ENCODE measurements around the gene ECEL1. TPM values are rescaled to one million over a fixed set of nuclear protein-coding genes. Genes with fewer than 3 reads are reported as not detected.
A peak's percentile ranks its signal among the peaks of the same experiment; 100 is the strongest.
"Not testable (repeated sequence)": the region's sequence is repeated elsewhere in the genome, so short reads cannot be mapped to it uniquely, and the experiment has no call there.

Gene ECEL1
- total and polyA plus RNA-seq, 7 donors: 0.32 to 1.8 (median 0.55) TPM

DNA sequence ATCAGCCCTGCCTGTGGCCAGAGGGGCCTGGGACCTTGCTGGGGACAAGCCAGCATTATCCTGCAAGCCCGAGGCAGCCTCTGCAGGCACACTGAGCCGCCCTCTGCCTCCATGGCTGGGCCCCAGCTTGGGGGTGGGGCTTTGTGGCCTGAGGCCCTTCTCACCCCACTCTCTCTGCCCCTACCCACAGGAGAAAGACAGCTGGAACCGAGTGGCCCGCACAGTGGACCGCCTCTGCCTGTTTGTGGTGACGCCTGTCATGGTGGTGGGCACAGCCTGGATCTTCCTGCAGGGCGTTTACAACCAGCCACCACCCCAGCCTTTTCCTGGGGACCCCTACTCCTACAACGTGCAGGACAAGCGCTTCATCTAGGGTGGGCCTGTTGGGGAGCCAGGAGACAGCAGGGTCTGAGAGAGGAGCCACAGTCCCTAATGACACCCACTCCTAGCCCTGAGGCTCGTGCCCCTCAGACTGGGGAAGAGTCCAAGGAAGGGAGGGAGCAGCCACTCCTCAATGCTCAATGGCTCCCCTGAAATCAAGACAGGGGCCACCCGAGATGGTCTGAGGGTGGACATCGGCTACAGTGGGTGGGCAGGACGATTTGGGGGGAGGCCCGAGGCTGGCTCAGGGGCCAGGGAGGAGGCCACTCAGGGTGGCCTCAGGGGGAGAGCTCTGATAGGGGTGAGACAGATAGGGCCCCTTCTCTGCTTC is 47.5 kb upstream of the ECEL1 start:
- 76 to 82% (median 81%) methylated on average over 14 of the region's 14 CpGs for WGBS, 3 donors
- no peak for ATAC-seq
- DNase-seq: peak in 1 of 2 donors; percentile 49
- Histone ChIP-seq H3K4me3 (no peak overlapping the region), H3K27ac (no peak overlapping the region), H3K36me3 (ENCODE audit: insufficient read depth in 1 of 2, low read depth in 1 of 2) (peaks cover 0 to 59% of the 10 kb centered on the region in 2 donors), H3K9me3 (no peaks in the 10 kb centered on the region), H3K4me1 (peaks cover 16% of the 10 kb centered on the region), H3K27me3 (ENCODE audit: insufficient read depth in 3 of 3, low read length in 2 of 3) (no peaks in the 10 kb centered on the region)
- no peak for TF ChIP-seq CTCF (IDR thresholded peaks at IDR 0.05)
- intact Hi-C loops (cut with DNase I): no loop called here

GRCh38 chr2:232533944-232534710 is 46.5 kb upstream of the ECEL1 start:
- peaks cover 0 to 64% of the 10 kb centered on the region in 2 donors for H3K36me3 ChIP-seq (ENCODE audit: insufficient read depth in 1 of 2, low read depth in 1 of 2)
- 59 to 68% (median 61%) methylated on average over 12 to 13 of the region's 13 CpGs for WGBS, 3 donors
- H3K4me1 ChIP-seq: peaks cover 14% of the 10 kb centered on the region
- ATAC-seq (no peak), DNase-seq (peak in 1 of 2 donors; percentile 40)
- H3K27me3 ChIP-seq (ENCODE audit: insufficient read depth in 3 of 3, low read length in 2 of 3): no peaks in the 10 kb centered on the region
- no peak overlapping the region for H3K4me3 ChIP-seq
- no peak overlapping the region for H3K27ac ChIP-seq
- intact Hi-C loops (cut with DNase I): no loop called here
- no peaks in the 10 kb centered on the region for H3K9me3 ChIP-seq
- TF ChIP-seq CTCF (IDR thresholded peaks at IDR 0.05): no peak

- H3K4me1 ChIP-seq: peaks cover 22% of the 10 kb centered on the region
- 90 to 93% (median 91%) methylated on average over 7 of the region's 7 CpGs for WGBS, 3 donors
- not testable (repeated sequence) for DNase-seq
Measured at GRCh38 chr2:232532821-232533220, 45.2 kb upstream of the ECEL1 start.

GRCh38 chr2:232532419-232532818 is 44.8 kb upstream of the ECEL1 start:
- intact Hi-C loops (cut with DNase I): no loop called here
- no peak overlapping the region for H3K4me3 ChIP-seq
- H3K27me3 ChIP-seq (ENCODE audit: insufficient read depth in 3 of 3, low read length in 2 of 3): no peaks in the 10 kb centered on the region
- no peak overlapping the region for H3K27ac ChIP-seq
- 59 to 72% (median 64%) methylated on average over 9 of the region's 9 CpGs for WGBS, 3 donors
- H3K4me1 ChIP-seq: peaks cover 25% of the 10 kb centered on the region
- no peaks in the 10 kb centered on the region for H3K9me3 ChIP-seq
- TF ChIP-seq CTCF (IDR thresholded peaks at IDR 0.05): no peak
- ATAC-seq (no peak), DNase-seq (peak in 1 of 2 donors; percentile 30)
- peaks cover 0 to 69% of the 10 kb centered on the region in 2 donors for H3K36me3 ChIP-seq (ENCODE audit: insufficient read depth in 1 of 2, low read depth in 1 of 2)

More at GRCh38 chr2:232532821-232533220, 45.2 kb upstream of the ECEL1 start:
- H3K4me3 ChIP-seq; ATAC-seq; H3K27me3 ChIP-seq (ENCODE audit: insufficient read depth in 3 of 3, low read length in 2 of 3); intact Hi-C loops (cut with DNase I); H3K9me3 ChIP-seq; H3K27ac ChIP-seq: not testable (repeated sequence)
- H3K36me3 ChIP-seq (ENCODE audit: insufficient read depth in 1 of 2, low read depth in 1 of 2): peaks cover 0 to 65% of the 10 kb centered on the region in 2 donors

DNA sequence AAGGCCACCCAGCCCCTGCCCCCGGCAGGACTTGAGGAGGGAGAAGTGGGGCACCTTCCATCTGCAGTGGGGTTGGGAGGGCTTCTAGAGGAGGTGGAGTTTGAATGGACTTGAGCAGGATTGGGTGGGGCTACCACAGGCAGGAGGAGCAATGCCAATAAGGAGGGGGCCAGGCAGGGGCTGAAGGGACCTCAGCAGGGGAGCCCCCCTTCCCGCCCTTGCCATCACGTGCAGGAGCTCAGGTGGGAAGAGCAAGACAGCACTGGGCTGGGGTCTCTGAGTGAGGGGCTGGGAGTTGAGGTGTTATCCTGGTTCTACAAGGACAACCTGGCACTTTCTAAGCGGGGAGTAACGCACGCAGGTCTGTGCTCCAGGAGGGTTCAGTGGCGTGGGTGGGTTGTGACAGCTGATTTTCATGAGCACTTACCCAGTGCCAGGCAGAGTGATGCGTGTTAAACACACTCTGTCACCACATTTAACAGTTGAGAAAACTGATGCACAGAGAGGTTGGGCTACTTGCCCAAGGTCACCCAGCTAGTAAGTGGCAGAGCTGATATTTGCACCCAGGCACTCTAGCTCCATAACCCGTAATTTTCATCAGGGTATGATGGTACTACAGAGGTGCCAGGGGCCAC is 43.1 kb upstream of the ECEL1 start:
- ATAC-seq (no peak), DNase-seq (peak in 1 of 2 donors; percentile 31)
- no peak for TF ChIP-seq CTCF (IDR thresholded peaks at IDR 0.05)
- Histone ChIP-seq H3K36me3 (ENCODE audit: insufficient read depth in 1 of 2, low read depth in 1 of 2) (peaks cover 0 to 65% of the 10 kb centered on the region in 2 donors), H3K4me1 (peaks cover 22% of the 10 kb centered on the region), H3K27ac (no peak overlapping the region), H3K9me3 (no peaks in the 10 kb centered on the region), H3K4me3 (no peak overlapping the region), H3K27me3 (ENCODE audit: insufficient read depth in 3 of 3, low read length in 2 of 3) (no peaks in the 10 kb centered on the region)
- 87 to 91% (median 88%) methylated on average over 9 of the region's 9 CpGs for WGBS, 3 donors
- intact Hi-C loops (cut with DNase I): loop anchor here in 1 of 2 donors (1.0 kb wide), 1 partner anchor 12 kb away; no protein-coding TSS in a partner anchor
